MM.1S (cell line): Measurements from ENCODE around the gene PRLH.

Experiments used
- CTCF ChIP-seq: fragments of 300-600 bp; sonication (generic); IDR thresholded peaks from 2 replicates; pipeline ENCODE4 v1.5.1; 2016; ENCODE audit warnings: antibody characterized with exemption, low read length, mixed read lengths
- EZH2 ChIP-seq: fragments of 300-600 bp; sonication (generic); optimal IDR thresholded peaks from 2 replicates; pipeline ENCODE3; 2017; ENCODE audit warnings: low read depth, mild to moderate bottlenecking, antibody characterized with exemption, low read length, mixed read lengths

- TF ChIP-seq EZH2: no peak
- no peak for TF ChIP-seq CTCF
These were observed 17.2 kb upstream of the PRLH start for GRCh38 chr2:237549216-237549615.
